Measurements from ENCODE around the gene SAMD5. TPM values are rescaled to one million over a fixed set of nuclear protein-coding genes. Genes with fewer than 3 reads are reported as not detected.

SAMD5 gene
- total and polyA plus RNA-seq, 10 donors: 0.15 to 5.0 (median 1.7) TPM

GRCh38 chr6:147567141-147567805 lies 58.8 kb downstream of the SAMD5 start:
- no peaks in the 10 kb centered on the region for H3K4me1 ChIP-seq
- DNase-seq: no peak
- H3K9me3 ChIP-seq: no peaks in the 10 kb centered on the region
- no peak for TF ChIP-seq CTCF (IDR thresholded peaks at IDR 0.05 in 8 of 11, conservative IDR thresholded peaks at IDR 0.05 in 3 of 11)
- no peak for TF ChIP-seq POLR2AphosphoS5 (IDR thresholded peaks at IDR 0.05)
- TF ChIP-seq POLR2A (IDR thresholded peaks at IDR 0.05): no peak
- H3K27me3 ChIP-seq (replicated peaks in 1 of 7): no peaks in the 10 kb centered on the region
- no peak overlapping the region for H3K4me3 ChIP-seq
- intact Hi-C loops (cut with DNase I; ENCODE audit: low total_unique reads): no loop called here
- WGBS, 5 donors: 59 to 69% (median 66%) methylated on average over 3 of the region's 3 CpGs
- no peak overlapping the region for H3K27ac ChIP-seq
- no peaks in the 10 kb centered on the region for H3K36me3 ChIP-seq

GRCh38 chr6:147569788-147570187 lies 61.3 kb downstream of the SAMD5 start:
- H3K4me1 ChIP-seq: no peaks in the 10 kb centered on the region
- intact Hi-C loops (cut with DNase I; ENCODE audit: low total_unique reads): no loop called here
- WGBS, 5 donors: 86 to 93% (median 92%) methylated on average over 7 of the region's 7 CpGs
- no peak overlapping the region for H3K27ac ChIP-seq
- no peaks in the 10 kb centered on the region for H3K27me3 ChIP-seq (replicated peaks in 1 of 7)
- TF ChIP-seq POLR2A (IDR thresholded peaks at IDR 0.05): no peak
- DNase-seq: no peak
- H3K36me3 ChIP-seq: no peaks in the 10 kb centered on the region
- no peak overlapping the region for H3K4me3 ChIP-seq
- H3K9me3 ChIP-seq: no peaks in the 10 kb centered on the region

- Histone ChIP-seq H3K36me3 (no peaks in the 10 kb centered on the region), H3K4me1 (no peaks in the 10 kb centered on the region), H3K4me3 (no peak overlapping the region), H3K27me3 (replicated peaks in 1 of 7) (no peaks in the 10 kb centered on the region), H3K9me3 (no peaks in the 10 kb centered on the region), H3K27ac (no peak overlapping the region)
- DNase-seq: no peak
- whole genome bisulfite sequencing, 5 donors: 88 to 96% (median 94%) methylated on average over 2 of the region's 2 CpGs
- no peak for TF ChIP-seq POLR2A (IDR thresholded peaks at IDR 0.05)
- no peak for TF ChIP-seq CTCF (IDR thresholded peaks at IDR 0.05 in 8 of 11, conservative IDR thresholded peaks at IDR 0.05 in 3 of 11)
- TF ChIP-seq POLR2AphosphoS5 (IDR thresholded peaks at IDR 0.05): no peak
- intact Hi-C loops (cut with DNase I; ENCODE audit: low total_unique reads): no loop called here
Measured at GRCh38 chr6:147570681-147571080, 62.2 kb downstream of the SAMD5 start.

GRCh38 chr6:147577488-147577887 lies 69.0 kb downstream of the SAMD5 start:
- intact Hi-C loops (cut with DNase I; ENCODE audit: low total_unique reads): no loop called here
- Histone ChIP-seq H3K36me3 (no peaks in the 10 kb centered on the region), H3K27ac (no peak overlapping the region), H3K4me3 (no peak overlapping the region), H3K27me3 (replicated peaks in 1 of 7) (no peaks in the 10 kb centered on the region), H3K4me1 (no peaks in the 10 kb centered on the region), H3K9me3 (peaks cover 0 to 14% (median 0%) of the 10 kb centered on the region in 8 donors)
- no peak for DNase-seq
- TF ChIP-seq POLR2A (IDR thresholded peaks at IDR 0.05): no peak
- TF ChIP-seq CTCF (IDR thresholded peaks at IDR 0.05 in 8 of 11, conservative IDR thresholded peaks at IDR 0.05 in 3 of 11): no peak
- no peak for TF ChIP-seq POLR2AphosphoS5 (IDR thresholded peaks at IDR 0.05)
